ENCODE measurements around the gene AKR1C8.
"Not testable (repeated sequence)": the region's sequence is repeated elsewhere in the genome, so short reads cannot be mapped to it uniquely, and the experiment has no call there.

DNA sequence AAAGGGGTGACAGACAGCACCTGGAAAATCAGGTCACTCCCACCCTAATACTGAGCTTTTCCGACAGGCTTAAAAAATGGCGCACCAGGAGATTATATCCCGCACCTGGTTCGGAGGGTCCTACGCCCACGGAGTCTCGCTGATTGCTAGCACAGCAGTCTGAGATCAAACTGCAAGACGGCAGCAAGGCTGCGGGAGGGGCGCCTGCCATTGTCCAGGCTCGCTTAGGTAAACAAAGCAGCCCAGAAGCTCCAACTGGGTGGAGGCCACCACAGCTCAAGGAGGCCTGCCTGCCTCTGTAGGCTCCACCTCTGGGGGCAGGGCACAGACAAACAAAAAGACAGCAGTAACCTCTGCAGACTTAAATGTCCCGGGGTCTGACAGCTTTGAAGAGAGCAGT is 75.1 kb downstream of the AKR1C8 start:
- TF ChIP-seq EZH2 (IDR thresholded peaks at IDR 0.05; ENCODE audit: insufficient read depth, poor library complexity, severe bottlenecking); EZH2phosphoT487 (IDR thresholded peaks at IDR 0.05; ENCODE audit: insufficient read depth, low read depth): not testable (repeated sequence)

Measured in GM23248 (cell line).